Cerebellar cortex (tissue), 1 donor: ENCODE measurements around the gene PSMC5.
"Not testable (repeated sequence)": the region's sequence is repeated elsewhere in the genome, so short reads cannot be mapped to it uniquely, and the experiment has no call there.

ENCODE experiments used
- DNase-seq: peaks from one replicate; pipeline ENCODE4 v3.0.0-alpha.2; 2015; ENCODE audit warnings: low spot score

The PSMC5 gene

DNA sequence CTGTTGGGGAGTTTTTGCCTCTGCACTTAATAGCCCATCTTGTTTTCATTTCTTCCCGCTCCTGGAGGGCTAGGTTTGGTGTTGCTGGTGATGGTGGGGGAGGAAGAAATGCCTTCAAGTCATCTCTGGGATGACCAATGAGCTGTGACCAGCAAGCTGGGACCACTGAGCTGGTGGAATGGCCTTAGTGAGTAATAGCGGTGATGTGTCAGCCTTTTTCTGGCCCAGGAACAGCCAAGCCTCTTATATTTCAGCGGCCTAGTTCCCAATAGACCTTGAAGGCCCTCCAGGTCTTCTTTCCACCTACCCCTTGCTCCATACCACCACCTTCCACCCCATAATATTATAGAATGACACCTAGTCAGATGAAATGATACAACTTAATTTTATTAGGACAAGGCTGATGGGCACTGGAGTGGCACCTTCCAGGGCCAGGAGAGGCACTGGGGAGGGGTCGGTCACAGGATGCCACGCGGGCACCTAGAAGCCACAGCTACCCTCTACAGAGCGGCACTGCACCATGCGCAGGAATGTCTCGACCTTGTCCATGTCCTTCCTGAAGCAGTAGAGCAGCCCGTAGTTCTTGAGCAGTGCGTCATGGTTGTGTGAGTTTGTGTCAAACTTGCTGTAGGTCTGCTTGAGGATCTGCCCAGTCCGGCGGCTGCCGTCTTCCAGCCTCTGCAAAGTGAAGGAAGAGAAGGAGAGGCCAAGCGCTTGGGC is 44.6 kb downstream of the PSMC5 start:
- DNase-seq = not testable (repeated sequence)

- DNase-seq = not testable (repeated sequence)
These were observed 46.3 kb downstream of the PSMC5 start, which contains the start of gene CSH2 for GRCh38 chr17:63873577-63873976. TSS of gene CSH2 (minus strand) at chr17:63873677. CDS start at chr17:63873614, 63 bp downstream.

GRCh38 chr17:63874061-63874626 is 46.9 kb downstream of the PSMC5 start:
- DNase-seq = not testable (repeated sequence)

DNA sequence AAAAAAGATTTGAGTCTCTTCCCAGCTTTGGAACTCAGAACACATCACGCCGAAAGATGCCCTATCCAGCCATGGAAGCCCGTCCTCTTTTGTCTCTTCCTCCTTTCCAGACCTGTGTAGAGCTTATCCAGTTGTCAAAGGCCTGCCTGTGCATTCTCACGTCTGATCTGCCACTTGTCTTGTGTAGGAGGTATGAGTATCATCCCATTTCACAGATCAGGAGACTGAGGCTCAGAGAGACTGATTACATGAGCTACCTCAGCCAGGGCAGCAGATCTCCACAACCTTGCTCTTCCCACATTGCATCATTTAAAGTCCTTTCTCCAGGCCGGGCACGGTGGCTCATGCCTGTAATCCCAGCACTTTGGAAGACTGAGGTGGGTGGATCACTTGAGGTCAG is 47.5 kb downstream of the PSMC5 start:
- DNase-seq = not testable (repeated sequence)

GRCh38 chr17:63878413-63878812 is 51.2 kb downstream of the PSMC5 start:
- not testable (repeated sequence) for DNase-seq

DNA sequence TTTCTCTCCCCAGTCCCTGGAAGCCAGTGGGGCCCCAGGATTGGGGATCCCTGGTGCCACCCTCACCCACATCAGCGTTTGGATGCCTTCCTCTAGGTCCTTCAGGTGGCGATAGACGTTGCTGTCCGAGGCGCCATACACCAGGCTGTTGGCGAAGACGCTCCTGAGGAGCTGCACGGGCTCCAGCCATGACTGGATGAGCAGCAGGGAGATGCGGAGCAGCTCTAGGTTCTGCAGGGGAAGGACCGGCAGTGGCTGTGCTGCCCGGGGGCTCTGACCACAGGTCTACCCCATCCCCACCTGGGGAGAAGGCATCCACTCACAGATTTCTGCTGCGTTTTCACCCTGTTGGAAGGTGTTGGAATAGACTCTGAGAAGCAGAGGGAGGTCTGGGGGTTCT is 53.5 kb downstream of the PSMC5 start:
- DNase-seq = no peak

- peak; percentile 25 for DNase-seq
These were observed 54.1 kb downstream of the PSMC5 start for GRCh38 chr17:63881337-63881736.
